ENCODE measurements around the gene IPPK. TPM values are rescaled to one million over a fixed set of nuclear protein-coding genes. Genes with fewer than 3 reads are reported as not detected.

The IPPK gene
- total RNA-seq, 1 experiment from 2014 or later: 10.6 TPM

DNA sequence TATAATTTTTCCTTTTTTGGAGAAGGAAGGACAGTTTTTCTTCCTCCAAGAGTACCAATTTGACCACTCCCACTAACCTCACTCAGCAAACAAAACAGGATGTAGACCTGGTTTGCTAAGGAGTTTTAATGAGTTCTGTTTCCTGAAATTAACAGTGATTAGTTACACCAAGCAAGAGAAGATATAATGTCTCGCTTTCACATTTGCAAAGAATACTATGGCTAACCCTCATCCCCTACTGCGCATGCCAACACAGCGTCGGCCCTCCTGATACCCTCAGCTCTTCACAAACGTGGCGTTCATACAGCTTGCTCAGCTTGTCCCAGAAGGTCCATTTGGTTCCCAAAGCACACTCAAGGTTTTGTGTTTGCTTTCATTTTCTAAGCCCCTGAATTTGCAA, 41.9 kb upstream of the IPPK start:
- H3K9me3 ChIP-seq (ENCODE audit: low read length): no peaks in the 10 kb centered on the region
- ATAC-seq (no peak), DNase-seq (no peak)
- no peak overlapping the region for H3K9ac ChIP-seq (ENCODE audit: low read length)
- H3K27ac ChIP-seq (ENCODE audit: low read length): no peak overlapping the region
- H3K4me3 ChIP-seq (ENCODE audit: low read length): no peak overlapping the region
- H3F3A ChIP-seq (ENCODE audit: low read length, unreplicated experiment): no peaks in the 10 kb centered on the region
- TF ChIP-seq EZH2phosphoT487 (IDR thresholded peaks at IDR 0.05; ENCODE audit: borderline replicate concordance, low read length): no peak
- no peak for TF ChIP-seq EZH2 (IDR thresholded peaks at IDR 0.05; ENCODE audit: low read length, unreplicated experiment)
- no peak for TF ChIP-seq CTCF (conservative IDR thresholded peaks at IDR 0.05; ENCODE audit: low read depth, low read length)
- BruUV-seq (replicated peaks): no TSS peak
- H3K36me3 ChIP-seq (ENCODE audit: low read depth, low read length): peaks cover 2% of the 10 kb centered on the region
- no peaks in the 10 kb centered on the region for H3K27me3 ChIP-seq (ENCODE audit: low read length)
- no peak overlapping the region for H2AFZ ChIP-seq (ENCODE audit: low read length)
- ChIA-PET CTCF (no interaction called here), POLR2A (ENCODE audit: unreplicated experiment) (no interaction called here)
- H3K9me2 ChIP-seq (replicated peaks; ENCODE audit: low read length): no peaks in the 10 kb centered on the region
- no peaks in the 10 kb centered on the region for H3K79me2 ChIP-seq (ENCODE audit: low read length)
- H3K4me1 ChIP-seq (ENCODE audit: insufficient read depth, low read length): peaks cover 15% of the 10 kb centered on the region
- intact Hi-C loops (cut with micrococcal nuclease): no loop called here
- H4K20me1 ChIP-seq (ENCODE audit: low read length): no peaks in the 10 kb centered on the region
- no peak overlapping the region for H3K4me2 ChIP-seq (ENCODE audit: low read length)

DNA sequence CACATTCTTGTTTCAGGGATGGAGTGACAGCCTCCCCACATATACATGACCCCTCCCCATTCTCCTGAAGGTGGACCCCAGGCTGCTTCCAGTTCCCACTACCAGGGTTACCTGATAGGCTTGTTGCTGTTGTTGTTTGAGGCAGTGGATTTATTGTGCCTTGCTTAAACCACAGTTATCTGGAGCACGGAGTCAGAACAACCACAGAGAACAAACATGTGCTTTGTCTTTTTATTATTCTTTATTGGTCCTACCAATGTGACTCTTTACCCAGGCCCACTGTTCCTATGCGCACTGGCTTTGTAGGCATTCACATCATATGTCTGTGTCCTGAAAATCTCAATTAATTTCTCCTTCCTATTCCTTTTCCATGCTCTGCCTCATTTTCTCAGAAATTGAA, 41.2 kb upstream of the IPPK start:
- BruUV-seq (replicated peaks): no TSS peak
- no peaks in the 10 kb centered on the region for H3K27me3 ChIP-seq (ENCODE audit: low read length)

DNA sequence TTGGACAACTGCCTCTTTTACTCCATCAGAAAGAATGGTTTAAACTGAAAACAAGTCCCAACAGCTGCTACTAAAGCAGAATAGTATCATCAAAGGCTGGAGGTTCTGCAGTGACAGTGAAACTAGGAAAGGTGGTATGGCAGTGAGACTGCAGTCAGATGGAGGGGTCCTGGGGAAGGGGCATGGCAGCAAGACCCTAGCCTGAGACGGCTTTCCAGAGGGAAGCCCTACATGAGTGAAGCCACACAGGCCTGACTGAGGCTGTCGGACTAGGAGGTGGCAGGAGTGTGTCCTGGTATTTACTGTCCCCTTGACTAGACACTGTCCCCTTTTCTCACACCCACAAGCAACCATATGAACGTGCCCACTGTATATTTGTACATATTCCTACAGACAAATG, 40.4 kb upstream of the IPPK start:
- no peak for TF ChIP-seq EZH2 (IDR thresholded peaks at IDR 0.05; ENCODE audit: low read length, unreplicated experiment)
- no peak for TF ChIP-seq CTCF (conservative IDR thresholded peaks at IDR 0.05; ENCODE audit: low read depth, low read length)
- H3K9me2 ChIP-seq (replicated peaks; ENCODE audit: low read length): no peaks in the 10 kb centered on the region
- peaks cover 2% of the 10 kb centered on the region for H3K36me3 ChIP-seq (ENCODE audit: low read depth, low read length)
- intact Hi-C loops (cut with micrococcal nuclease): no loop called here
- no peak overlapping the region for H3K9ac ChIP-seq (ENCODE audit: low read length)
- no peak overlapping the region for H3K4me3 ChIP-seq (ENCODE audit: low read length)
- no peak overlapping the region for H3K4me2 ChIP-seq (ENCODE audit: low read length)
- H3K27me3 ChIP-seq (ENCODE audit: low read length): no peaks in the 10 kb centered on the region
- CTCF ChIA-PET: no interaction called here
- DNase-seq (no peak), ATAC-seq (no peak)
- no peaks in the 10 kb centered on the region for H3F3A ChIP-seq (ENCODE audit: low read length, unreplicated experiment)
- peaks cover 26% of the 10 kb centered on the region for H3K4me1 ChIP-seq (ENCODE audit: insufficient read depth, low read length)
- no peaks in the 10 kb centered on the region for H4K20me1 ChIP-seq (ENCODE audit: low read length)
- H3K9me3 ChIP-seq (ENCODE audit: low read length): no peaks in the 10 kb centered on the region
- no peak overlapping the region for H3K27ac ChIP-seq (ENCODE audit: low read length)
- H2AFZ ChIP-seq (ENCODE audit: low read length): no peak overlapping the region
- no TSS peak for BruUV-seq (replicated peaks)
- POLR2A ChIA-PET (ENCODE audit: unreplicated experiment): no interaction called here
- H3K79me2 ChIP-seq (ENCODE audit: low read length): no peaks in the 10 kb centered on the region

More for the DNA sequence above, 41.2 kb upstream of the IPPK start:
- Histone ChIP-seq H3K4me2 (ENCODE audit: low read length) (no peak overlapping the region), H3K36me3 (ENCODE audit: low read depth, low read length) (peaks cover 2% of the 10 kb centered on the region), H3K79me2 (ENCODE audit: low read length) (no peaks in the 10 kb centered on the region), H2AFZ (ENCODE audit: low read length) (no peak overlapping the region), H3K27ac (ENCODE audit: low read length) (no peak overlapping the region), H3K4me3 (ENCODE audit: low read length) (no peak overlapping the region), H3F3A (ENCODE audit: low read length, unreplicated experiment) (no peaks in the 10 kb centered on the region), H3K9ac (ENCODE audit: low read length) (no peak overlapping the region), H3K9me2 (replicated peaks; ENCODE audit: low read length) (no peaks in the 10 kb centered on the region), H3K9me3 (ENCODE audit: low read length) (no peaks in the 10 kb centered on the region), H3K4me1 (ENCODE audit: insufficient read depth, low read length) (peaks cover 22% of the 10 kb centered on the region), H4K20me1 (ENCODE audit: low read length) (no peaks in the 10 kb centered on the region)
- intact Hi-C loops (cut with micrococcal nuclease): no loop called here
- ChIA-PET CTCF (no interaction called here), POLR2A (ENCODE audit: unreplicated experiment) (no interaction called here)
- ATAC-seq: no peak
- TF ChIP-seq CTCF (conservative IDR thresholded peaks at IDR 0.05; ENCODE audit: low read depth, low read length) (no peak), EZH2phosphoT487 (IDR thresholded peaks at IDR 0.05; ENCODE audit: borderline replicate concordance, low read length) (no peak), EZH2 (IDR thresholded peaks at IDR 0.05; ENCODE audit: low read length, unreplicated experiment) (no peak)
- no peak for DNase-seq
